Mammary epithelial cell (primary cell): ENCODE measurements around the gene DNAJB6.

Source experiments
- CTCF ChIP-seq, 2 donors: IDR thresholded peaks in 1 of 2; conservative IDR thresholded peaks in 1 of 2; 2 replicates each; pipeline ENCODE4 v1.5.1; 2011 to 2012; ENCODE audit warnings: inconsistent platforms in 2 of 2, low read length in 2 of 2, mild to moderate bottlenecking in 2 of 2, control low read depth in 1 of 2, low read depth in 1 of 2; ENCODE audit not compliant: insufficient read depth in 1 of 2; ENCODE audit errors: extremely low read depth in 1 of 2
- EZH2 ChIP-seq: IDR thresholded peaks from 2 replicates; pipeline ENCODE4 v1.6.1; 2012; ENCODE audit warnings: low read length, inconsistent platforms, borderline replicate concordance

DNA sequence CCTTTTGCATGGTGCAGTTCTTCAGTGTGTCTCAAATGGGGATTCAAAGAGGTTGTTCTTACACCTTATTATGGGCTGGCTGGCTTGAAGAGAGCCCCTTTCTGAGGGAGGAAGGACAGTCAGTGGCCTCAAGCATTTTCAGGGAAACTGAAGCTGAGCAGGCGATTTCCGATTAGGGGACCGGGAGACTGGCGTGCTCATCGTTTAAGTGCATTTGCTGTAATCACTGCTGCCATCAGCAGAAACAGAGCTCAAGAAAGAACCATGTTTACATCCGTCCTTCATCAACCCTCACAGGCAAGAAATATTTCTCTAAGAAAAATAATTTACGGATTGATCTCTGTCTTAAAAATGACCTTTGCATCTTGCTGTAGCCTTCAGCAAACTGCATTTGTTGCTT lies 32.2 kb downstream of the DNAJB6 start:
- no peak for TF ChIP-seq CTCF (conservative IDR thresholded peaks at IDR 0.05 in 1 of 2, IDR thresholded peaks at IDR 0.05 in 1 of 2; ENCODE audit: extremely low read depth in 1 of 2, insufficient read depth in 1 of 2, low read depth in 1 of 2, low read length in 2 of 2)
- TF ChIP-seq EZH2, result no peak
